Femur (tissue), 1 donor: ENCODE measurements around the gene PKP4.

Experiments used
- DNase-seq: peaks from one replicate; pipeline ENCODE4 v3.0.0-alpha.2; 2017

Gene PKP4

DNA sequence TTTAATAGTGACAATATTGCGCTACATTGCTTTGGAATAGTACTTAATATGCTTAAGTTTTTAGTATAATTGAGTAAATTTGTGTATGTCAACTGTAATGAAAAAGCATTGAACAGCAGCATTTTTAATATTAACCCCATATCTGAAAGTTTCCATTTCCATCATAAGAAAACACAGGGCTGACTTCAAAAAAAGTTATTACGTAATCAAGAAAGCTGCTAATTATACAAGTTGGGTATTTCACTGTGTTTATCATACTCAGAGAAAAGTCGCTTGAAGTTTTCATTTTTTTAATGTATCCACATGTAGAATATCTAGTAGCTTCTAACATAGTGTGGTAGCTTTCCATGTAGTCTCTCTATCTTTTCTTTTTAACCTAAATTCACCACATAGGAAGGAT, 146.5 kb downstream of the PKP4 start:
- no peak for DNase-seq

DNA sequence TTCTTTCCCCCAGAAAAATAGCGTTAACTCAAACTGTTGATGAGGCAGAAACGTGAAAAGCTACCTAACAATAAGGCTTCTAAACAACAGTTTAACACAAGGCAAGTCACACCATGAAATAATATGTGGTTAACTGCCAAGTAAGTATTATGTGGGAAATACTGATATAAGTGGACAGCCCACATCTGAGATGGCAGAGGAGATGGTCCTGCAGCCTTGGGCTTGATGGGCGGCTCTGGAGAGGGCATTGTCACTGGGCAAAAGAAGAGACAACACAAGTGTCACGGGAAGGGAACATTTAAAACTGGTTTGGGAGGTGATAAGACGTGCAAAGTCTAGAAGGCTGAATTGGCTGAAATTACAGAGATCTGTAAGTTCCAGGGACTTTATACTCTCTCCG, 147.2 kb downstream of the PKP4 start:
- no peak for DNase-seq

DNA sequence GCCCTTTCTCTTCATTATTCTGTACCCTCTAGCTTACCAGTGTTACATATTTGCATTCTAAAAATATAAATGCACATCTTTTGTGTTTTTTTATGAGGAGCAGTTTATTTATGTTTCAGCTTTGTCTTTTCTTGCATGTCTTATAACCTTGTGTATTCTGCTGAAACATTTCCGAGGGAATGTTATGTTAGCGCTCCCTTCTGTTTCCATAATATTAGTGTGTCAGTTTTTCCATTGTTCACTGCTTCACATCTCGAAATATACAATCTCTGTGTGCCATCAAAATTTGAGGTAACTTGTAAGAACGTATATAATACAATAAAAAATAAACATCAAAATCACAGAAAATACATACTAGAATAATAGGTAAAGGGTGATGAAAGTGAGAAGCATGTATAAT, 153.3 kb downstream of the PKP4 start:
- no peak for DNase-seq

DNA sequence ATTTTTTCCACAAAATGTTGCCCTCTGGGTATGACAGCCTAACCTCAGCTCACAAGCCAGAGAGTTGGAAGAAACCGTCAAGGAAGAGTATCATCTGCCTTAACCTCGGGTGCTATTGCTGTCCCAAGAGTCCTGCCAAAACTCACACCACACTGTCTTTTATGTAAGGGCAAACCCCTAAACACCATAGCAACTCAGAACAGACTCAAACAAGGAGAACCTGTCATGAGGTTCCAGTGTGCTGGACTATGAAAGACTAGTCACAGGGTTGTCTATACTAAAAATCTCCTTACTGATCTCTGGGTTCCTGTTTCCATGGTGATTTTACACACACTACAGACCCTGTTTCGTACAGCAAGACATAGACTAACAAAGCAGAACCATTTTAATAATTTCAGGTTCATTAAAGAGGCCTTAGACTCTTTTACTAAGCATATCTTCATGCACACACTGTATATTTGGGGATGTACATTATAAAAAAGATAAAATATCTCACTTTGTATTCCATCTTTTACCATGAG, 159.8 kb downstream of the PKP4 start:
- DNase-seq = no peak

DNA sequence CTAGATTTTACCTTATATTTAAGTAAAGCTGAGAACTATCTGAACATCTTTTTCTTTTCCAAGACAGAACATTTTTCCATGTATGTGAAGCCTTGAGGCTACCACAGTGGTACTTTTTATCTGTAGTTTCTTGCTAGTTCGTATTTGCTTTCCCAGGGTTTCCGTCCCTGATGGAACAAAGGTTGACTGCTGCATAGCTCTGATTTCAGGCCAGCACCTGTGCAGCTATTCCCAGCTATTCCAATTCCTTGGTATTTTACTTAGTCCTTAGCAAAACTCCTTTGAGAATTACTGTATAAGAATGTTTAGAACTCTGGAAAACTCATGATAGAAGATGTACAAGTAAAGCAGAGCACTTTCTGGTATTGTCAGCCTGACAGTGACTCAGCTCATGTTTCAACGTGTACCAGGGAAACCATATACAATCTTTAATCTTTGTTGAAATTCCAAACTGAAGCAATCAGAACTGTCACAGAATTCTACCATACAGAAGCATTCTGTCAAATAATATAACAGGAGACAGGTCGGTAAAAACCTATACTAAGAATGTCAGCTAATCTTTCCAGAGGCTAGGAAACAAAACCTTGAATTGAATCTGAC, 162.2 kb downstream of the PKP4 start:
- no peak for DNase-seq

DNA sequence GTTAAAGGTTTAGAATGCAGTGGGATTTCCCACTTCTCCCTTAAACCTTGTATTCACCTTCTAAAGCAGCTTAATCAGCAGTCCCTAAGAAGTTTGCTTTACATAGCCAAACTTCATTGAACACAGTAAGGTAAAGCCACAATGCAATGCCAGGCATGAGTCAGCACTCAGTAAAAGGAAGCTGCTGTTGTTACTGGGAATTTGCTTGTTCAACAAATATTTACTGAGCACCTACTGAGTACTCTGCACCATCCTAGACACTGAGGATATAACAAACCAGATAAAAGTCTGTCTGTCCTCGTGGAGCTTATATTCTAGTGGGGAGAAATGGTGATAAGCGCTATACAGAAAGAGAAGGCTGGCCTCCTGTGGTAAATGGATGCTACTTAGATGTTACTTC, 162.7 kb downstream of the PKP4 start:
- no peak for DNase-seq

DNA sequence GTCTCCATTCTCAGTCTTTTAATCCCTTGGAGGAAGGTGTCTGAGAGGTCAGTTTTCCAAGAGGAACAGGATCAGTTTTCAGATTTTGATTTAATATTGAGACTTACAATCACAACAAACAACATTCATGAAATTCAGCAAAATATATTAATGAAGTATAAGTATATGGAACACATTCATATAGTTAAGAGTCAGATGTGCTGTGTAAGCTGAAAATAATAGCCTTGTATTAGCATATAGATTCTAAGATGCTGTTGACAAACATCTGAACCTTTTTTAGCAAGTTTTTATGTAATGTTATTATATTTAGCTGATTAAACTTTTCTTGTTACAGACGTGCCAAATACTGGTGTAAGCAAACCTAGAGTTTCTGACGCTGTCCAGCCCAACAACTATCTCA, 163.9 kb downstream of the PKP4 start:
- DNase-seq = no peak

DNA sequence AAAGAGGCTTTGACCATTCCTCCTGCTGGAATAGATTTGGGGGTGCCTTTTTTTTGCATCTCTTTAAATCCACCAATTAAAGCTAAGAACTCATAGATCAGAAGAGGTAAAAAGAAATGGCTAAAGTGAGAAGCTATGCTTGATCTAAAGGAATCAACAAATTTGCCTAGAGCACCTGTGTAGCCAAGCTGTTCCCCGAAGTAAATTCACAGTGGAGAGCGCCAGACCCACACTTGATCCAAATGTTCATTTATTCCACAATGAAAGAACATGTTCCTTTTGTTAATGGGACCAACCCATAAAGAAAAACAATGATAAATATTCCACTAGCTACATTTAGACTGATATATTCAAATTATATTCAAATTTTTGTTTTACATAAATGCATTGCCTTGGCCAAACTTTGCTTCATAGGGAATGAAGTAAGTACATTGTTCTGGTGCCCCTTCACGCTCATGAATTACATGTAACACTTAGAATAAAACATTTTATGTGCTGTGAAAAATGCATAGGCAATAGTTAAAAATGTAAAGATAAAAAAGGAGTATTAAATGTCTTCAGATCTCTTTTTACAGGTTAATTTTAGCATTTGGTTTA, 167.4 kb downstream of the PKP4 start:
- DNase-seq = no peak

DNA sequence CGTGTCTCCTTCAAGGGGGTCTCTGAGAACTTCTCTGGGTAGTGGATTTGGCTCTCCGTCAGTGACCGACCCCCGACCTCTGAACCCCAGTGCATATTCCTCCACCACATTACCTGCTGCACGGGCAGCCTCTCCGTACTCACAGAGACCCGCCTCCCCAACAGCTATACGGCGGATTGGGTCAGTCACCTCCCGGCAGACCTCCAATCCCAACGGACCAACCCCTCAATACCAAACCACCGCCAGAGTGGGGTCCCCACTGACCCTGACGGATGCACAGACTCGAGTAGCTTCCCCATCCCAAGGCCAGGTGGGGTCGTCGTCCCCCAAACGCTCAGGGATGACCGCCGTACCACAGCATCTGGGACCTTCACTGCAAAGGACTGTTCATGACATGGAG, 168.2 kb downstream of the PKP4 start:
- no peak for DNase-seq

DNA sequence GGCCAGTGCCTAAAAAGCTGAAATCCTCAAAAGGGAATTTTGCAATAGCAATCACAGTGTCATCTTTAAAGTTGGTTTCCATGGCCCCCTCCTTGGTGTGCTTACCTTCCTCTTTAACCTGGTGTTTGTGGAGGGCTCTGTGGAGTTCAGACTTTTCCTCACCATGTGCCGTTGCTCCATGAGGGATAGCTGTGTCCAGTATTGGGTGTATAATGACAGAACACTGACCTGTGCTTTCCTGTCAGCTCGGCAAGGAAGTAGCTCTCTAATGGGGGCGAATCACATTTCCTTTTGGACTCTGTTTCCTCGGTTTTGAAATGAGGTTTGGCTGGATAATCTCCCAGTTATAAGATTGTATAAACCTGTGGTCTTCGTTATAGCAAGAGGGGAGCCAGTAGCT, 172.4 kb downstream of the PKP4 start:
- no peak for DNase-seq

DNA sequence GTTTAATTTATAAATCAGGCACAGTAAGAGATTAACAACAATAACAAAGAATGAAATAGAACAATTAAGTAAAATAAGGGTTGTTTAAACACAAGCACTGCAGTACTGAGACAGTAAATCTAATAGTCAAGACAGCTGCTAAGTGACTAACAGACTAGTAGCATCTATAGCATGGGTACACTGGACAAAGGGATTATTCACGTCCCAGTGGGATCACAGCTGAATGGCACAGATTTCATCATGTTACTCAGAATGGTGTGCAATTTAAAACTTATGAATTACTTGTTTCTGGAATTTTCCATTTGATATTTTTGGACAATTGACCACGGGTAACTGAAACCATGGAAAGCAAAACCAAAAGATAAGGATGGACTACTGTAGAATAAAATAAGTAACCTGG, 176.5 kb downstream of the PKP4 start:
- no peak for DNase-seq

DNA sequence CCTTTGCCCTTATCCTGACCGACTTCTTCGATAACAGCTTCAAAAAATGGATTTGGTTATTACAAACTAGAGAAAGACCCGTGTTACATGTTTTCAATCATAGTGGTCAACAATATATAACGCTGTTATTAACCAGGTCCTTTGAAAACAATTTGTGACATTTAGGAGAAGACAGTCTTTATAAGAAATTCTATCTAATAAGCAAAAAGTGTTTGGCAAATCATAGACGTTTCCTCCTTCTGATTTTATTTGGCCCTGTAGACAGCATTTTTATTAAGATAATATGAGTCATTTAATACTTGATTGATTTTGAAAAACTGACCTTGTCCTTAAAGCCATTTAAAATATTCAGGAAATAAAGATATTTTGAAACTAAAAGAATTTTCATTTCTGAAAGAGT, 177.9 kb downstream of the PKP4 start:
- DNase-seq = no peak

DNA sequence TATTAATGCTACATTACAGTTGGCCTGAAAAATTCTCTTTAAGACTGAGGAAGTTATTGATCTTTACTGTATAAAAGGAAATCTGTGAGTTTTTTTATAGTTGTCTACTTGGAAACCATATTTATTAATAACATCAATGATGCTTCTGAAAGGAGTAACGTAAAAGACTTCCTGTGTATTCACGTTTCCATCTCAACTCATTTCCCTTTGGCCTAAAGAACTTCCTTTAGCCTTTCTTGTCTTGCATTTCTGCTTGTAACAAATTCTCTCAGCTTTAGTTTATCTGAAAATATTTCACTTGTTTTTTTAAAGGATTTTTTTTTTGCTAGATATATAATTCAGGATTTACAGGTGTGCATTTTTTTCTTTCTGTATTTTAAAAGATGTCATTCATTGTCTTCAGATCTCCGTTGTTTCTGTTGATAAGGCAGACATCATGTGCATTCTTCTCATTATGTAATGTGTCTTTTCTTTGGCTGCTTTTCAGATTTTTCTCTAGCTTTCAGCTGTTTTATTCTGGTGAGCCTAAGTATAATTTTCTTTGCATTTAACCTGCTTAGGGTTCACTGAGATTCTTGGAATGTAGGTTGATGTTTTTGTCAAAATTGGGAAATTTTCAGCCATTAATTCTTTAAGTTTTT, 179.3 kb downstream of the PKP4 start:
- no peak for DNase-seq

DNA sequence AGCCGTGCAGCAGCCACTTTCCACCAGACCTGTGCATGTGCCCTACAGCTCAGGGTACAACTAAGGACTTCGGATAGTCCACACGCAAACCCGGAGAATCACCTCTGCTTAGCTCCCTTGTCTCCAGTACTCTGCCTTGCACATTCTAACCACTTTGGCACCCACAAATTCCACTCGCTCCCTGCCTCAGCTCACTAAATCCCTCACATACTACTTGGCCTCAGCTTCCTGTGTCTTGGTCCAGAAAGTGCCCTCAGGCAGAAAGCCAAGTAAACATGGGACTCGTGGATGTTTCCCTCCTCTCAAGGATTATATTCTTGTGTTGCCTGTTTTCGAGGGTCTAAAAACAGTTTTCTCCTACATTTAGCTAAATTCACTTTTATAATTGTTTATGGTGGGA, 180.6 kb downstream of the PKP4 start:
- no peak for DNase-seq

DNA sequence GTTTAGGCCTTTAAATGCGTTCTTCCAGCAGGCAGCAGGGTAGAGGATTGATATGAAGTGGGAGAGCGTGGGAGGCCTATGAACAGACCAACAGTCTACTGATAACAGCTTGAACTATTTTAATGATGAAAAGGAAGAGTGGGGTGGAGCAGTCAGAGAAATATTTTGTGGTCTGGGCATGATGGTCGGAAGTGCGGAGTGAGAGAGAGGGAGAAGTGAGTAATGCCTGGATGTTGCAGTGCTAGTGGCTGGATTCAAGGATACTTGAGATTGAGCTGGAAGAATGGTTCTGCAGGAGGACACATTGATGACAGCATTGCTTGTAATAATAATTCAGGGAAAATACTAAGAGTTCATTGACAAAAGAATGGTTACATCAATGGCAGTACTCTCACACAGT, 187.4 kb downstream of the PKP4 start:
- DNase-seq = no peak

DNA sequence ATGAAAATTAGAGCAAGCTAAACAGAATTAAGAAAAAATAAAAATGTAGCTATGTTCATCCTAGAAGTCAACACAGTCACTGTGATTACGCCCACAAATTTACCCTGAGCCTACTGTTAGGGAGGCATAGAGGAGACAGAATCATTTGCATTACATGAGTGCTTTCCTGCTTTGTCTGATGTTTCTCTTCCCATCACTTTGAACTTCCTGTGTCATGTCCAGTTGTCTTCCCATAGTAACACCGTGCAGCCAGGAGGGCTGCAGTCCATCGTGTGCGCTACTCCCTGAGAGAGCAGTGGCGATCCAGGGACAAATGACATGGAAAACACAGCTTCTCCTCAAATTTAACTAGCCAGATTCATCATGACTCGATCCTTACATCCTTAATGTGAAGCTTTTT, 188.5 kb downstream of the PKP4 start:
- no peak for DNase-seq

DNA sequence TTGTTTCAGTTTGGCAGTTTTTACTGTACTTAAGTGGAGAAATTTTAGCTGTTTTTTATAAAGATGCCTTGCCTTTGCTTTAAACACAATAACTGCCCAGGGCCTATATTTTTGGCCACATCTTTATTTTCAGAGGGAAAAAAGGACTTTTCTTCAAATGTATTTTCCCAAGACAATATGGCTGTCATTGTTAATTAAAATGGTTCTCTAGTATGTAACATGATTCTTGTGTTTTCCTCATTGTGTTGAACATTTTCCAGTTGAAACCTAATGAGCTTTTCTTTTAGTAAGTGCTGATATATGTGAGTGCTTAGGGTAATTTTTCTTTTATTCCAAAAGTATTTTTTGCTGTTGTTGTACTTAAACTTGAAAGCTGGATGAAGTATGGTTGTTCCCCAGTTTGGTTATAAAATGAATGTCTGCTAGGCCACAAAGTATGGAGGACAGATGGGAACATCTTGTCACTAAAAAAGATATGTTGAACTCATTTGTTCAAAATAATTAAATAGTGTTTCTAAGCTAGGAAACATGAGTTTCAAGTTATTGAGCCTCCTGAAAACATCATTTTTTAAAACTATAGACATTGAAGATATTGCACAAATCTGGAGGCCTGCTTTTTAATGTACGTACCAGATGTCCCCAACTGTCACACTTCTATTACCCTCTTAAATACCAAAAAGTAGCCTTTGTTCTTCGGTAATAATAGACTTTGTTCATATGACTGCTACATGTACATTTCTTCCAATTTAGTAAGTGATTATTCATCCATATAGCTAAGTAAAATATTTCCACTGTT, 190.9 kb downstream of the PKP4 start:
- DNase-seq = no peak

DNA sequence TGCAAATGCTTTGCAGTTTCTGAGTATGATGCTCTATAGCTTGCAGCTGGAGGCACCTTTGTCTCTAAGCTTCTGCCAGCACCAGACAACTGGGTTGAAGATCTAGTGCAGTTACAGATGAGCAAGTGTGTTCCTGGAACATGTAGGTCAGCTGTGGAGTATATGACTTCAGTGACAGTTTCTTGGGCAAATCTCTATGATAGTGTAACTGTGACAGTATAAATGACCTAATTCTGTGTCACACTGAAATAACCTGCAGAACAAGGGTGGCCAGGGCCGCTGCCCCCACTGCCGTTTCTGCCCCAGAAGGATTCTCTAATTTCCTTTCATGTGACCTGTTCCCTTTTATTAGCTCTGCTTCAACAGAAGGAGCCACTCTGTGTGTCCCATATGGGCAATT, 193.1 kb downstream of the PKP4 start:
- DNase-seq = no peak

DNA sequence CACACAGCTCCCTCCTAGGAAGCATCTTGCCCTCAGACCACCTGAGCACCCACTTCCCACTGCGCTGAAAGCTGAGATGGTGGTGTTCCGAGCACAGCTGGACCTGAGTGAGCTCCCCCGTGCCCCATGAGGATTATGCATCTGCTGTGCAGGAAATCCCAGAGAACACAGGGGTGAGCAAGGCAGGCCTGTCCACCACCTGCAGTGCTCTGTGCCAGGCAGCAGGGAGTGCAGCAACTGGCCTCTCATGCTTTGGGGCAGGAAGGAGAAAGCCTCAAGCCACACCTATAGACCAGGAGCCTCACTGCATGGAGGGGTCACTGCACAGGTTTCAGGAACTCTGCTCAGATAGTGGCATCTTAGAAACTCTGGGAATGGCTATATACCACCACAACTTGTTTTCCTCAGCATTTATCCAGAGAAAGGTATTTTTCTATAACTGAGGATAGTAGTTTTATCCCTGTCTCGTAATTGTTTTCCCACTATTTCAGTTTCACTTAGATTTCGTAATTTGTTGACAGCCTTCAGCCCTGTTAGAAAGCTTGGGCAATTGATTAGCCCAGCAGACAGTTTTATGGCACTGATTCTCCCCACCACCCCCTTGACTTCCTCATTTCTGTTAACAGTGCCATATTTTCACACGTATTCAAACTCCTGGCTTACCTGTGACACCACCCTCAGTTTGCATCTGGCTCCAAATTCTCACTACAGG, 194.1 kb downstream of the PKP4 start:
- DNase-seq = no peak

DNA sequence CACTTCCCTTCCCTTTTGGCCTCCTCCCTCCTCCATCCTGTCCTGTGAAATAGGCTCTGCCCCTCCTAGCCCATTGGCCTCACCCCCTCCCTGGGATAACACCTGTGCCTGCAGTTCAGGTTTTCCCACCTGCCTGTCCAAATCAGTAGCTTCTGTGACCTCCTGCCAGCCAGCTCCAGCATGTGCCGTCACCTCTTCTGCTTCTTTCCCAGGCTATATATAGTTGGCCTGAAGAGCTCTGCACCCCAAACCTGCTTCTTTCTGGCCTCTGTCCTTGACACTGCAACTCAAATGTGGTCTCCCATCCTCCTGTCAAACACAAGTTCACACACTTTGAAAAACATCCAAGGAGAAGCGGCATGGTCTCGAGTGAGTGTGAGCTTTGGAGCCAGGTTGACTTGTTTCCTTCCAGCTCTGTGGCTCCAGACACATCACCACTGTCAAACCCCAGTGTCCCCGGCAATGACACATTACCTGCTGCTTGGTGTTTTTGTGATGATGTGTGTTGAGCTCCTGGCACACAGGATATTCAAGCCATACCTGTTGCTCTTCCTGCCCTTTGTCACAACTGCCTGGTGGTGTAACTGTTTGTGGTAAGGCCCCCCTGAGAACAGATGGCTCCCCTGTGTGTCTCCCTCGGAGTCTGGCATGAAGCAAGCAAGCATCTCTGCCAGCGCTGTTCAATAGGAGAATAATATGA, 194.8 kb downstream of the PKP4 start:
- DNase-seq = no peak

DNA sequence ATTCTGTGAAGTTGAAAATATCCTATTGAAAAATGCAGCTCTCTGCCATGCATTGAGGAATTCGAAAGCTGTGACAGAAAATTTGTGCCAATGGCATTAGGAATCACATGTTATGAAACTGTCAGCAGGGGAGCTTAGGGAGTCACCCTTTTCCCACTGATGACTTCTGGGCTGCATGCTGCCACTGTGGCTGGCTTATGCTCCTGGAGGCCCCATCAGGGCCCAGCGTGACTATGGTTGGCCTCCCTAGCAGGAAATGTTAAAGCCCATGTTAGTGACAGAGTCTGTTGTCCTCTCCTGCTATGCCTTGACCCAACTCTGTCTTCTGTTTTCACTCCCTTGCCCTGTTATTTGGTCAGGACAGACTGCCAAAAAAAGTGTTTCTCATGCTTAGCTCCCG, 198.9 kb downstream of the PKP4 start:
- DNase-seq = no peak

DNA sequence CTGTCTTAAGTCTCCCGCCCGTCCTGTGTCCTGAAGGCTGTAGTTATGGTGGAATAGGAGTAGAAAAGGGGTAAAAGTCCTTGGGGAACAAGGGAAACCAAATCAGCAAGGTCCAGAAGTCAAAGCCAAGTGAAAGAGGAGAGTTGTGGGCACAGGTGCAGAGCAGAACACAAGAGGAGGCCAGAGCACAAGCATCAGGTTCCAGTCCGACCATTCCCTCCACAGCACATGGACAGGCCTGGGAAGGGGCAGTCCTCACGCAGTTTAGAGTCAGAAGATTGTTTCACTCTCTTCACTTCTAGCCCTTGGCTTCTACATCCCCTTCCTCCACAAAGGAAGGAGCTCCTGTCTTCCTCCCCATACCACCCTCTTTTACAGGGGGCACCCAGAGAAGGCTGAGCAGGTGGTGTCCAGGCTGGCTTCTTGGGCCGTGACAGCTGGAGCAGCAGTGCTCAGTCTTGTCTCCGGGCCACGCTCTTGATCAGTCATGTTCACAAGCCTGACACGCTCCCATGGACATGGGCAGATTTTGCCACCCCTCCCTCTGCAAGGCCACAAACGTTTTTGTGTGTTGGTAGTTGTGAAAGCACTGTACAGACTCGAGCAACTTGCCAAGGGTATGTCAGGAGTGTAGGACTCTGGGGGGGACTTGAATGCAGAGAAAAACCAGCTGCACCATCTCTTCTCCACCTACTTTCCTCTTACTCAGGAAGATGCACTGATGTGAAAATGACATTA, 199.9 kb downstream of the PKP4 start:
- DNase-seq = peak; percentile 47
